Hematopoietic multipotent progenitor cell treated with erythropoietin and hydrocortisone succinate and interleukin-3 and kit ligand, for 4 days (in vitro differentiated cells): ENCODE data around the gene VDAC2.

Experiments used
- DNase-seq: peaks from one replicate; pipeline ENCODE4 v3.0.0-alpha.2; 2015

The VDAC2 gene

DNA sequence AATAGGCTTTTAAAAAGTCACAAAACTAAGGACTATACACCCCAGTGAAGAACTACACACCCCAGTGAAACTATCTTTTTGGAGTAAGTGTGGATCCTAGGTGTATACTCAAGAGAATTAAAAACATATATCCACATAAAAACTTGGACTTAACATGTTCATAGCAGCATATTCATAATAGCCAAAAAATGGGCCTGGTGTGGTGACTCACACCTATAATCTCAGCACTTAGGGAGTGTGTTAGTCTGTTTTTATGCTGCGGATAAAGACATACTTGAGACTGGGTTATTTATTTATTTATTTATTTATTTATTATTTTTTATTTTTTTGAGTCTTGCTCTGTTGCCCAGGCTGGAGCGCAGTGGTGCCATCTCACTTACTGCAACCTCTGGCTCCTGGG is 44.1 kb downstream of the VDAC2 start:
- DNase-seq: no peak

GRCh38 chr10:75260990-75261389 is 50.4 kb downstream of the VDAC2 start:
- no peak for DNase-seq

DNA sequence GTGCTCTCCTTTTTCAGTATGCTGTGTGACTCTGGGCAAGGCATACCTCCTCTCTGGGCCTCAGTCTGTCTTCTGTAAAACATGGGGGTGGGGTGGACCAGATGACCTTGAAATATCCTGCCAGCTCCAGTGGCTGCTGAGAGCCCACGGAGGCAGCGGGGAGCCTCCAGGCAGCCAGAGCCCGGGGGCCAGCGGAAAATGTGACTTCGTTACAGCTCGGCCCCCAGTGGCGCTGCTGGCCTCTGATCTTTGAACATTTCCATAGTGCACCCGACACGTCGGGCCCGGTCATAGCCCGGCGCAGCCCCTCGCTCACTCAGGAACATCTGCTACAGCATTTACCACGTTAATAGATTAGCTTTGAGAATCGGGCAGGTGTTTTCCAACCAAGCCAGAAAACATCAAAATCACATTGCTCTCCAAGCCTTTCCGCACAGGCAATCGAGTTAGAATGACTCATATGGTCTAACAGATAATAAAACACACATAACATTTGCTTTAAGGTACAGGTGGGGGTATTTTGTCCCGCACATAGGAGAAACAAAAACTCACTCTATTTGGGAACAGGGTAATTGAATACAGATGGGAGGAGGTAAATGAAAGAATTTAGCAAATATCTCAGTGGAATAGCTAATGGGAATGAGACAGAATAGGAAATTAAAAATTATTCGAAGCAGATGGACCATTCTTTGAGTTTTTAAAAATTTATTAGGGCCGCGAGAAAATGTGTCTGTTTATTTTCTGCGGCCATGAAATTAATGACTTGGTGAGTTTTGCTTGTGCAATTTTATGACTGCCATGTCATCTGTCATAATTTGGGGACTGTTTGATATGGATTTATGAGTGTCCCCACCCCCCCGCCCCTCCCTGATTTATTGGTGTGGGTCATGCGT is 51.5 kb downstream of the VDAC2 start:
- no peak for DNase-seq

DNA sequence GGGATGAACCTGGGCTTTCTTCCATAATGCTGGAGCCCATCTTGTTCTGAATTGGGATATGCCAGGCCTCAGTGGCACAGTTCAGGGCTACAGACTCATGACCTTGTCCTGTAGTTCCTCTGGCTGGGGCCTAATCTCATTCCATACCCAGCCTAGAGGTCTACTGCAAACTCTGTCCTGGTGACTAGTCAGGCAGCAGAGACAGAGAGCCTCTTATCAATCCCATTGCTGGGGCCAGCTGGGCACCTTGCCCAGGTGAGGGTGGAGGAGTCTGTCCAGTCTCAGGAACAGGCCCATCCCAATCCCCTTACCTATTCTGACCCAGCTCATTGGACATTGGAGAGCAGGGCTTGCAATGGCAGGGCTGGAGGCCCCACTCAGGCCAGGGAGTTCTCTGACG is 53.2 kb downstream of the VDAC2 start:
- no peak for DNase-seq

GRCh38 chr10:75265856-75266255 is 55.3 kb downstream of the VDAC2 start:
- no peak for DNase-seq

DNA sequence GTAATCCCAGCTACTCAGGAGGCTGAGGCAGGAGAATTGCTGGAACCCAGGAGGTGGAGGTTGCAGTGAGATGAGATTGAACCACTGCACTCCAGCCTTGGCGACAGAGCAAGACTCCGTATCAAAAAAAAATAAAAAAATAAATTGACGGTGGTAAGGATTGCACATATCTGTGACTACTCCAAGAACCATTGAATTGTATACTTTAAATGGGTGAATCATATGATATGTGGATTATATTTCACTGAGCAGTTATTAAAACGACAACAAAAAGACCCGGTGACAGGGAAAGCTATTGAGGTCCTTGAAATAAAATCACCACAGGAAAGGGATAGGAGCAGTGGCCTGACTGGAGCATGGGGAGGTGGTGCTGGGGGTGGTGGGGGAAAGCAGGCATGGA is 56.3 kb downstream of the VDAC2 start:
- DNase-seq: no peak

DNA sequence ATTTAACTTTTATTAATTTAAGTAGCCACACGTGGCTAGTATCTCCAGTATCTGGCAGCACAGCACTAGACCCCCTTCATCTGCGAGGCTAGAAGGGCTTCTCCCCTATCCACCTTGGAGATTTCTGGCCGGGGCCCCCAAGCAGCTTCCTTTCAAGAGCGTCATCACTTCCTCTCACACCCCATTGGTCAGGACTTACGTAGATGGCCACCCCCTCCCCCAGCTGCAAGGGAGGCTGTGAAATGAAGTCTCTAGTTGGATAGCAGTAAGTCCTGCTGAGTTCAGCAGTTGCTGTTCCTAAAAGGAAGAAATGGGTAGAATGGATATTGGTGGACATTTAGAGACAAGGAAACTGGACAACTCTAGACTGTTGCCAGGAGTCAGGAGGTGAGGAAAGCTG is 59.0 kb downstream of the VDAC2 start:
- no peak for DNase-seq

DNA sequence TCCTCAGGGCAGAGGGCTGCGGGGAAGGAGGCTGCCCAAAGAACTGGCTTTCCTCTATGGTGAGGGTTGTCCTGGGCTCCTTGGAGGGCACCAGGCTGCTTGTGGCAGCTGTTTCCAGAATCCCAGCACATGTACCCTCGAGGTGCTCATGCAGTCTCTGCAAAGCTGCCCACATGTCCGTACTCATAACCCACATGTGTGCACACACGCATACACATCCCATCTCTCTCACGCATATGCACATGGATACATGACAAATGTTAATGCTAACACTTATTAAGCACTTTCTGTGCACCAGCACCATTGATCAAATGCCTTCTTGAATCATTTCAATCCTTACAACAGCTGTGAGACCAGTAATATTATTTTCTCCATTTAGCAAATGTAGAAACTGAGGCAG is 61.5 kb downstream of the VDAC2 start:
- no peak for DNase-seq

DNA sequence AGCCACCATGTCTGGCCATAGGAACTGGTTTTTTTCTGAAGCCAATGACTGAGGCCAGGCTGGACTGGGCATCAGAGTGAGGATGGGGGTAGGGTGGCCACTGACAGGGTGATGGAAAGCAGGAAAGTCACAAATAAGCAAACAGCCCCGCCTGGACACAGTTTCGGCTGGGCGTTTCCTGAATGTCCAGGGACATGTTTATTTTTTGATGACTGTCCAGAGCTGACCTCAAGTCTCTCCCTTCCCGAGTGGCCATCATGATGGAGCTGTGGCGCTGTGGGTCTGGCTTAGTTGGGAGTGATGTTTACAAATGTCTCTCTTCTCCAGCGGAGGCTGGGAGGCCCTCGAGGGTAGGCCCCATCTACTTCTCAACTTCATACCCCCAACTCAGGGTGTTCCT is 62.3 kb downstream of the VDAC2 start:
- no peak for DNase-seq

- DNase-seq: peak; percentile 39
Measured at GRCh38 chr10:75276069-75276872, 65.7 kb downstream of the VDAC2 start.

GRCh38 chr10:75280236-75280635 is 69.6 kb downstream of the VDAC2 start:
- no peak for DNase-seq
